ENCODE data around the gene FBXW9.
"Not testable (repeated sequence)": the region's sequence is repeated elsewhere in the genome, so short reads cannot be mapped to it uniquely, and the experiment has no call there.

The FBXW9 gene

DNA sequence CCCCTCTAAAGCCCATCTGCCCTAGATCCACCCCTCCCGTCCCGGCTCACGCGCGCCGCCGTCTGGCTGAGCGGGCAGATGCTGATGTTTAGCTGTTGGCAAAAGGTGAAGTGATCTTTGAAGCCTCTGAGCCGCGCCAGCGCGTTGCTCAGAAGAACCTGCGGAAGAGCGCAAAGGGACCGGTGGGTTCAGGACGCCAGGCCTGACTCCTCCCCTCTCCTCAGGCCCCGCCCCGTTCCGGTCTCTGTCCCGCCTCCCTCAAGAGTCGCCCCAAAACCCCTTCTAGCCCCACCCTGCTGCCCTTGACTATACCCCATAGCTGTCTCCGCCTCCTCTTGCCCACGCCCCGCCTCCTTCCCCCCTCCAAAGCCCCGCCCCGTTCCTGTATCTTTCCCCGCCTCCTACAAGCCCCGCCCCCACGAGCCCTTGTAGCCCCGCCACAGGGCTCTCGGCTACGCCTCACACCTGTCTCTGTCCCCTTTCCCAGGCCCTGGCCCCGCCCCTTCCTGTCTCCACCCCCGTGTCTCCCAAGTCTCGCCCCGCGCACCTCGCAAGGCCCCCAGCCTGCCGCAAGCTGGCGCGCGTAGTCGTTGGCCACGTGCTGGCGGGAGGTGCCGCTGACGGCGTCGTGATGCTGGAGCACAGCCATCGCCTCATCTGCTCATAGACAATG, 39.4 kb downstream of the FBXW9 start:
- DNase-seq (ENCODE audit: low read depth in 2 of 2) = peak in 1 of 2 experiments; percentile 33

DNA sequence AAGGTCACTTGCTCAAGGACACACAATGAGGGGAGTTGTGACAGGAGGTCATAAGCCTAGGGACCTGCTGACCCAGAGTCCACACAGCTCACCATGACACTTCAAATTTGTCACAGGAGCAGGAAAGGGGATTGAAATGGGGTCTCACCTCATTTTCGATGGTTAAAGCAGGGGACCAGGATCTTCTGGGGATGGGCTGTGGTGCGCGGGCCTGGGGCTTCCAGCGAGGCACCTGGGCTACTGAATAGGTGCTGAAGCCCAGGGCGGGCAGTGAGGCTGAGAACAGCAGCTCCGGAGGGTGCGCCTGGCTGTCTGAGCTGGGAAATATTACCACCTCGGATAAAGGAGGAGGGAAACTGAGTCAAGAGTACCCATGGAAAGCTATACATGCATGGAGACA, 40.9 kb downstream of the FBXW9 start:
- DNase-seq (ENCODE audit: low read depth in 2 of 2) = no peak

DNA sequence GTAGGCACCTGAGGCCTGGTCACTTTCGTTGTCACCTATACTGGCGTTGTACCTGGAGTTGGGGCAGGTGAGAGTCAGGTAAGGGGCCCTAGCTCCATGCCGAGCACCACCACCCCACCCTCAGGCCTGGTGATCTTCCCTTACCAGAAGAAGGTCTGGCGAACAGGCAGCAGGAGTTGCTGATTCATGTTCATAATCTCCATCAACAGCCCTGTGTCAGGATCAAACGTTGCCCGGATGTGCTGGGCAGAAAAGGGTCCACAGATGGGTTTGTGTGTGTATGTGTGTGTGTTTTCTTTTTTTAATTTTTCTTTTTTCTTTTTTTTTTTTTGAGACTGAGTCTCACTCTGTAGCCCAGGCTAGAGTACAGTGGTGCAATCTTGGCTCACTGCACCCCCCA, 44.2 kb downstream of the FBXW9 start:
- no peak for DNase-seq (ENCODE audit: low read depth in 2 of 2)

DNA sequence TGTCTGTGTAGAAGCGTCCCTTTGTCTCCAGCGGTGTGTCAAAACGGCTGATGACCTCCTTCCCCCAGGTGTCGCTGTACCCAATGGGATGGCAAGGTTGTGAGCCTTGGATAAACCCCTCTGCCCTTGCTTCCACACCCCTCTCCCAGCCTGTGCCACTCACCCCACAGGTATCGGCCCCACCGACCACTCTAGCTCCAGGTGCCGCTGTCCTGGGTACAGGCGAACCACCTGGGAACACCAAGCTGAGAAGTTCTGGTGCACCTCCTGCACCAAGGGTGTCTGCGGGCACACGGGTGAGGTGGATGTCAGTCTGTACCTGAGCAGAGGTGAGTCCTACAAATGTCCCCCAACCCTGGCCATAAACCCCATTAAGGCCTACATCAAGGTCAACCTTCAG, 46.5 kb downstream of the FBXW9 start:
- no peak for DNase-seq (ENCODE audit: low read depth in 2 of 2)

DNA sequence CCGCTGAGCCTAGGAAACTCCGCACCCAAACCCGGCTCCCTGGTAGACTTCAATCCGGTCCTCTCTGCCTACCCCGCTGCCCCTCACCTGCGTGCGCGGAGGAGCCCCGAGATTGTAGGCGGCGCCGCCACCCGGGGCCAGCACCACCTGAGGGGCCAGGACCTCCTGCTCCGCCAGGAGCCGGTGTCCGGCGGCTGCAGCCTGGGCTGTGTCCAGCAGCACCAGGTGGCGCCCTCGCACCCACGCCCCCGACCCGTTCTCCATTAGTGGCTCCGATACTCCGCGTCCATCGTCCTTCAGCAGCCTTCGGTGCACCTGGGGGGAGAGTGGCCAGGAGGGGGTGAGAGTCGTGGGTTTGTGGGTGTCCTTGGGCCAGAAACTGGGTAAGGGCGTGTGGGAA, 48.3 kb downstream of the FBXW9 start:
- DNase-seq (ENCODE audit: low read depth in 2 of 2) = no peak

DNA sequence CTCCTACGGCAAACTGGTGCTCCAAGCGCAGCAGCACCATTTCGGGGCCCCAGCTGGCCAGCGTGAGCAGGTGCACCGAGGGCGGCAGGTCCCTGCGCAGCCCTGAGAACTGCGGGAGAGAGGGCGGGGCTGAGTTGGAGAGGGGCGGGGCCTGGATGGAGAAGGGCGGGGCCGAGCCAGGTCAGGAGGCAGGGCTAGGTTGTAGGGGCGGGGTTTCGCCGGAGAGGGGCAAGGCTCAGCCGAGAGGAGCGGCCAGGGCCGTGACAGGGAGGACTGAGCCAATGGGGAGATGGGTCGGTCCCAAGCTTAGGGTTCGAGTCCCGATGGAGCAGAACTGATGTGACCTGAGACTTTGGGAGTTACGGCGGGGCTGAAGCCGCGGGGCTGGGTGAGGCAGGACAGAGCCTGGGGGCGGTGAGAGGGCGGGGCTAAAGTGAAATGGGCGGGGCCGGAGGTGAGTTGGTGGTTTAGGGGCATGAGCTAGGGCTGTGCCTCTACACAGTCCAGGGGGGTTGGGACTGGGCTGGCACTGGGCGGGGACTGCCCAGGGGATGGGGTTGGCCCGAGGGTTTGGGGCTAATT, 48.9 kb downstream of the FBXW9 start:
- DNase-seq (ENCODE audit: low read depth in 2 of 2) = peak in 1 of 2 experiments; percentile 30

DNA sequence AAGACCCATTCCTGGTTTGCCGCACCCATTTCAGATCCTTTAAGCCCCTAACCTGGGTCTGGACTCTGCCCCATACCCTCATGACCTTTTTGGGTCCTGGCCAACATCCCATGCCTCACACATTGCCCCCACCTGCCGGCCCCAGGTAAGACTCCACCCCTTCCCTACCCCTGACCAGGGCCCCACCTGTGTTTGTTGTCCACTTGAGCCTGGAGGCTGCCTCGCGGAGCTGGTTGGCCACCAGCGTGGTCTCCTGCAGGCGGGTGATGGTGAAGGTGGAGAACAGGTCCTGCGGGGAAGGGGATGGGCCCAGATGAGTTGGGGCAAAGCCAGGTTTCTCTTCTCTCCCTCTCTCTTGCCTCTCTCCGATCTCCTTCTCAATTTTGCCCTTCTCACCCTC, 49.4 kb downstream of the FBXW9 start:
- DNase-seq (ENCODE audit: low read depth in 2 of 2) = no peak

DNA sequence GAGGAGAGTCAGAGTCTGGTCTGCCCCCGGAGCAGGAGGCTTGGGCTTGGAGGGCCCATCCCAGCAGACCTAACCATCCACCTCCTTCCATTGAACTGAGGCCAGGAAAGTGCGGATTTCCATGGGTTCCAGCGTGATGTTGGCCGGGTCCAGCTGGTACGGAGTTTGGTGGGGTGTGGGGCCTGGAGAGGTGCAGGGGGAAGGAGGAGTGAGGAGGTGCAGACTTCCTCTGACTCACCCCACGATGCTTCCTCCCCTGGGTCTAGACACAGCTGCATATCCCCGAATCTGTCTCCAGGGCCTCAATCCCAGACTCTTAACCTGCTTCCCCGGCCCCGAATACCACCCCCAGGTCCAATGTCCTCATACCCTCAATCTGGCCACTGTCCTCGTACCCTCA, 49.9 kb downstream of the FBXW9 start:
- no peak for DNase-seq (ENCODE audit: low read depth in 2 of 2)

DNA sequence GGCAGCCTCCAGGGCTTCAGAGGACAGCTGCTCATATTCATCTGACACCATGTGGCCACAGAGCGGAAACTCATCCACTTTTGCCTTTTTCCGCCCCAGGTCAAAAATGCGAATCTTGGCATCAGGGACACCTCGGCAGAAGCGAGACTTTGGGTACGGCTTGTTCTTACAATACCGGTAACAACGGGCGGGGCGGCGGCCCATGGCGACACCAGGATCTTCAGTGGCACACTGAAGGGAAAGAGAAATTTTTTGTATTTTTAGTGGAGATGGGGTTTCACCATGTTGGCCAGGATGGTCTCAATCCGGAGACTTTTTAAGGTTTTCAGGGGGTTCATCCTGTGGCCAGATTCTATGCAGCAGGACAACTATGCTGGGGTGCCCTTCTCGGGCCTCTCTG, 52.7 kb downstream of the FBXW9 start:
- not testable (repeated sequence) for DNase-seq (ENCODE audit: low read depth in 2 of 2)

DNA sequence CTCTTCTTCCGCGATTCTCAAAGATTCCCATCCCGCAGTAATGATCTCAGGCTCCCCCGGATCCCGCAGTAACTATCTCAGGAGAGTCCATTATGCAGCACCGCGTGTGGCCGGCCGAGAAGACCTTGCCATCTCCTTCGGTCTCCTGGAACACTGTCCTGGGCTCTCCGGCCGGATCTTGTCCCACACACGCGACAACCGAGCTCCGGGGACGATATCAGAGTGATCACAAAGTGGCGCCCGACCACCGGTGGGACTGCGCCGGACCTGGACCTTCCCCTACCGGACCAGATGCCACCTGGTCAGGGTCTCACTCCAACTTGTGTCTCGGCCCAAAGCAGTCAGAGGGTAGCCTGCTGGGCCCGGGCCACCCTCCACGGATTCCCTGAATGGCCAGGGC, 53.9 kb downstream of the FBXW9 start:
- DNase-seq (ENCODE audit: low read depth in 2 of 2) = no peak

DNA sequence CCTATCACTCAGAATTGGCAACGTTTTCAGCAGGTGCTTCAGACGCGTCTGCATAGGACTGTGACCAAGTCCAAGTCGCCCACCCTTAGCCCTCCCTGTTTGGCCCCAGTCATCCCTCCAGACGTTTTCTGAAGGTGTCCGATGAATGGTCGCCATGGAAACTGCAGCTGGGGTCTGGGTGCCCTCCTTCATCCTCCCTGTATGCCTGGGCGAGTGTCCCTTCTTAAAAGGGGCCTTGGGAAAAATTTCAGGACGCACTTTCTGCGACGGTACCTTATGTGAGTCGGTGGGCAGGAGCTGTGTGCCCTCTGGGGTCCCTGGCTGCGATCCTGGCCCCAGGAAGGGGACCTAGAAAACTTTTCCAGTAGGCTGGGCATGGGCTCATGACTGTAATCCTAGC, 55.0 kb downstream of the FBXW9 start:
- no peak for DNase-seq (ENCODE audit: low read depth in 2 of 2)

DNA sequence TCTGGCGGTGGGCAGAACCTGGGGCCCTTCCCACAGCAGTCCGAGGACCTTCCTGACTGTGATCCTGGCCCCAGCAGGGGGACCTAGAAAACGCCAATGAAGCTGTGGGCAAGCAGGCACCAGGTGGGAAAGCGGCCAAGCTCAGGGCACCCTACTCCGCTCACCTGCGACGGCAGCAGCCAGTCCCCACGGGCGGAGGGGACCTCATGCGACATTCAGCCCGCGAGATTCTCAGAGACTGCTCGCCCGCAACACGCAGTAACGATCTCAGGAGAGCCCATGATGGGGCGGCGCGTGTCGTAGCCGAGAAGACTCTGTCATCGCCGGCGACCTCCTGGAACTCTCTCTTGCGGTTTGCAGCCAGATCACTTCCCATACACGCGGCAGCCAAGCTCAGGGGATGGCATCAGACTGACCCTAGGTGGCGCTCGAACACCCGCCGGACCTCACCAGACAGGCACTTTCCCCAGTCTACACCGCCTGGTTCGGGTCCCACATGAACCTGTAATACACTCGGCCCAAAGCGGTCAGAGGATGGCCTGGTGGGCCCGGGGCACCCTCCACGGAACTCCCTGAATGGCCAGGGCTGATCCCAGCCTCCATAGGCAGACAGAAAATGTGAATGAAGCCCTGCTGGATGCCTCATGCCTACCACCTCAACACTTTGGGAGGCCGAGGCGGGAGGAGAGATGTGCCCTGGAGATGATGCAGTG, 56.4 kb downstream of the FBXW9 start:
- DNase-seq (ENCODE audit: low read depth in 2 of 2) = peak; percentile 78 to 87
